ENCODE measurements around the gene IL36A. TPM values are rescaled to one million over a fixed set of nuclear protein-coding genes. Genes with fewer than 3 reads are reported as not detected.

Gene IL36A, protein sequence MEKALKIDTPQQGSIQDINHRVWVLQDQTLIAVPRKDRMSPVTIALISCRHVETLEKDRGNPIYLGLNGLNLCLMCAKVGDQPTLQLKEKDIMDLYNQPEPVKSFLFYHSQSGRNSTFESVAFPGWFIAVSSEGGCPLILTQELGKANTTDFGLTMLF
- not detected in 2 replicates for total RNA-seq

DNA sequence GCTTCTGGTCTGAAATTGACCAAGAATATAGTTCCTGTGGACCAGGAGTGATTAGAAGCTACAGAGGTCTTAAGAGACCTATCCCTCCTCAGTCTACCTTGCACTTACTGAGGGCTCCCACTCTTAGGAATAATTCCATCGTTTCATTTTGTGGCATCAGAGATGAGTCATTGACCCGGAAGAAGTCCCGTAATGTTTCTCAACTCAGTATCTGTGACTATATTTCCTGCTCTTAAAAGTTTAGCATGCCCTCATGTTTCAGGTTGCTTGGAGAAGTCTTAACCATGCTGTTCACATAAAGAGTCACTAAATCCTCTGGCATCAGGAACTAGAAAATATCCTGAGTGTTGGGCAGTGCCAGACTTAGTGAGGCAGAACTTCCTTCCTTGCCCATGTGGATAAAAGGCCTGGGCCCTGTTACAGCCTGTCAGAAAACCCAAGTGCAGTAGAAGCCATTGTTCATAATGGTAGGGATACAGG is at the start of gene IL36A:
TSS of gene IL36A (plus strand) at position 430 of the 480 bp plus-strand sequence. CDS start 413 bp downstream, outside the sequence.

DNA sequence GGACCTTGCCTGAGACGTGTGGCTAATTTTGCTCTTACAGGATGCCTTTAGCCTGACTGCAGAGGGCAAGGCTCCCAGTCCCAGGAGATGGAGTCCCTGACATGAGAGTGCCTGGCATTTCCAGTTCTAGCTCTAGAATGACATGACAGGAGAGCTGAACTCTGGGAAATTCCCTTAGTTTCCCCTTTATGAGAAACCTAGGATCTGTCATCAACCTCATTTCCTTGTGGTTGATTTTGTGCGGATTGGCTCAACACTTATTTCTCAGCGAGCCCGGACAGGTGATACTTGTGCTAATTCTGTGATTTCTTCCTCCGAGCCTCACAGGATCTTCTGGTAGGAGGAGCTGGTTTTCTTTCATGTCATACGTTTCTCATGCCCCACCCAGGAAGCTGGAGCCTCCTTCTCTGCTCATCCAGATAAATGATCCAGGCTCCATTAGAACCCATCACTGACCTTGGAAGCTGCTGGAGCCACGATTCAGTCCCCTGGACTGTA is 27.7 kb upstream of the IL36A start, which contains the start of gene IL36G:
TSS of gene IL36G (plus strand) at position 448 of the 498 bp plus-strand sequence. CDS start 633 bp downstream, outside the sequence.

DNA sequence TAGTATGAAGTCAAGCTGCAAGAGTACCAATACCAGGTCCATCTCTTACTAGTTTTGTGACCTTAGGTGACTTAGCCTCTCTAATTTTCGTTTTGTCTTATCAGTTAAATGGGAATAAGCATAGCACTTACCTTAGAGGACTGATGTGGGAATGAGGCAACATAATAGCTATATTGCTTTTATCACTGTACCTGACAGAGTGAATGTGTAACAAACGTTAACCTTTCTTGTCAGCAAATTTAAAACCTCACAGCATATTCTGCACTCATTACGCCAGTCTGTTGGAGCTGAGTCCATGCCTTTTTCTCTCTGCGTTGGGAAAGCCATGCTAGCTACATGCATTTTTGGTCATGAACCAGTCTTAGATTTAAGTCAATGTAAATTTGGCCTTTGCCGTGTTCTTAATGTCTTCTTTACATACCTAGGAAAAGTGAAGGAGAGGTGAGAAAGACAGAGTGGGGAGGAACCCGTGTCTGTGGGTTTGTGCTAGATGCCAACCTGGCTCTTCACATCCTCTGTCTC is 47.2 kb downstream of the IL36A start, which contains the start of gene IL36B:
TSS of gene IL36B (minus strand) at position 472 of the 522 bp plus-strand sequence.

Other genes starting within 250 kb of the IL36A start
- gene CKAP2L, start 240.8 kb upstream of the IL36A start, total RNA-seq: 3.8 and 4.5 TPM in 2 replicates
- gene IL1A, start 221.0 kb upstream of the IL36A start, total RNA-seq: 0.13 and 0.32 TPM in 2 replicates
- 0.25 and 0.32 TPM in 2 replicates for gene IL1B, start 168.7 kb upstream of the IL36A start, total RNA-seq
- not detected in 2 replicates for gene IL37, start 94.3 kb upstream of the IL36A start, total RNA-seq
- gene IL36G, start 27.5 kb upstream of the IL36A start, total RNA-seq: not detected in 2 replicates
- not detected in 2 replicates for gene IL36B, start 47.4 kb downstream of the IL36A start, total RNA-seq
- not detected in 2 replicates for gene IL36RN, start 53.7 kb downstream of the IL36A start, total RNA-seq
- gene IL1F10, start 62.5 kb downstream of the IL36A start, total RNA-seq: not detected in 2 replicates
- gene IL1RN, start 122.1 kb downstream of the IL36A start, total RNA-seq: not detected in 2 replicates
- gene PSD4, start 168.5 kb downstream of the IL36A start, total RNA-seq: 0.38 and 0.49 TPM in 2 replicates